HL-60 (cell line): ENCODE measurements around the gene JARID2.

Source experiments
- GABPA ChIP-seq: IDR thresholded peaks from 2 replicates; pipeline ENCODE4 v1.6.1; 2012; ENCODE audit warnings: low read depth
- POLR2AphosphoS5 ChIP-seq: IDR thresholded peaks from 2 replicates; pipeline ENCODE4 v1.6.1; 2012; ENCODE audit warnings: low read depth
- SPI1 ChIP-seq: IDR thresholded peaks from 2 replicates; pipeline ENCODE4 v1.6.1; 2012; ENCODE audit warnings: low read depth, mild to moderate bottlenecking, borderline replicate concordance
- TF ChIP-seq, protein P1 (sequence below): IDR thresholded peaks from one replicate; pipeline ENCODE4 v1.5.1; 2011; ENCODE audit warnings: low read length, control low read depth, inconsistent platforms; ENCODE audit not compliant: insufficient read depth
- TF ChIP-seq, protein P2 (sequence below): IDR thresholded peaks from 2 replicates; pipeline ENCODE4 v1.6.1; 2012; ENCODE audit warnings: low read depth; ENCODE audit not compliant: insufficient replicate concordance

DNA sequence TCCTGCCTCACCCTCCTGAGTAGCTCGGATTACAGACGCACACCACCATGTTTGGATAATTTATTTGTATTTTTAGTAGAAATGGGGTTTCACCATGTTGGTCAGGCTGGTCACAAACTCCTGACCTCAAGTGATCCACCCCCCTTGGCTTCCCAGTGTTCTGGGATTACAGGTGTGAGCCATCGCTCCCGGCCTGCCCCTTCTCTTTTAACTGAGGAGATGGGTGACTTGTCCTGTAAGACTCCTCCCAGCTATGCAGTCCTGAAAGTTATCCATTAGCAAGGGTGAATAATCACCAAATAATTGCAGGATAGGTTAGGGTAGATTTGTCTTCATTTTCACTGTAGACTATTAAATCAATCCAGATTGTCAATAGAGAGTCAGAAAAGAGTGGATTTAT, 40.5 kb upstream of the JARID2 start:
- TF ChIP-seq, protein P1, sequence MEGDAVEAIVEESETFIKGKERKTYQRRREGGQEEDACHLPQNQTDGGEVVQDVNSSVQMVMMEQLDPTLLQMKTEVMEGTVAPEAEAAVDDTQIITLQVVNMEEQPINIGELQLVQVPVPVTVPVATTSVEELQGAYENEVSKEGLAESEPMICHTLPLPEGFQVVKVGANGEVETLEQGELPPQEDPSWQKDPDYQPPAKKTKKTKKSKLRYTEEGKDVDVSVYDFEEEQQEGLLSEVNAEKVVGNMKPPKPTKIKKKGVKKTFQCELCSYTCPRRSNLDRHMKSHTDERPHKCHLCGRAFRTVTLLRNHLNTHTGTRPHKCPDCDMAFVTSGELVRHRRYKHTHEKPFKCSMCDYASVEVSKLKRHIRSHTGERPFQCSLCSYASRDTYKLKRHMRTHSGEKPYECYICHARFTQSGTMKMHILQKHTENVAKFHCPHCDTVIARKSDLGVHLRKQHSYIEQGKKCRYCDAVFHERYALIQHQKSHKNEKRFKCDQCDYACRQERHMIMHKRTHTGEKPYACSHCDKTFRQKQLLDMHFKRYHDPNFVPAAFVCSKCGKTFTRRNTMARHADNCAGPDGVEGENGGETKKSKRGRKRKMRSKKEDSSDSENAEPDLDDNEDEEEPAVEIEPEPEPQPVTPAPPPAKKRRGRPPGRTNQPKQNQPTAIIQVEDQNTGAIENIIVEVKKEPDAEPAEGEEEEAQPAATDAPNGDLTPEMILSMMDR = no peak
- TF ChIP-seq, protein P2, sequence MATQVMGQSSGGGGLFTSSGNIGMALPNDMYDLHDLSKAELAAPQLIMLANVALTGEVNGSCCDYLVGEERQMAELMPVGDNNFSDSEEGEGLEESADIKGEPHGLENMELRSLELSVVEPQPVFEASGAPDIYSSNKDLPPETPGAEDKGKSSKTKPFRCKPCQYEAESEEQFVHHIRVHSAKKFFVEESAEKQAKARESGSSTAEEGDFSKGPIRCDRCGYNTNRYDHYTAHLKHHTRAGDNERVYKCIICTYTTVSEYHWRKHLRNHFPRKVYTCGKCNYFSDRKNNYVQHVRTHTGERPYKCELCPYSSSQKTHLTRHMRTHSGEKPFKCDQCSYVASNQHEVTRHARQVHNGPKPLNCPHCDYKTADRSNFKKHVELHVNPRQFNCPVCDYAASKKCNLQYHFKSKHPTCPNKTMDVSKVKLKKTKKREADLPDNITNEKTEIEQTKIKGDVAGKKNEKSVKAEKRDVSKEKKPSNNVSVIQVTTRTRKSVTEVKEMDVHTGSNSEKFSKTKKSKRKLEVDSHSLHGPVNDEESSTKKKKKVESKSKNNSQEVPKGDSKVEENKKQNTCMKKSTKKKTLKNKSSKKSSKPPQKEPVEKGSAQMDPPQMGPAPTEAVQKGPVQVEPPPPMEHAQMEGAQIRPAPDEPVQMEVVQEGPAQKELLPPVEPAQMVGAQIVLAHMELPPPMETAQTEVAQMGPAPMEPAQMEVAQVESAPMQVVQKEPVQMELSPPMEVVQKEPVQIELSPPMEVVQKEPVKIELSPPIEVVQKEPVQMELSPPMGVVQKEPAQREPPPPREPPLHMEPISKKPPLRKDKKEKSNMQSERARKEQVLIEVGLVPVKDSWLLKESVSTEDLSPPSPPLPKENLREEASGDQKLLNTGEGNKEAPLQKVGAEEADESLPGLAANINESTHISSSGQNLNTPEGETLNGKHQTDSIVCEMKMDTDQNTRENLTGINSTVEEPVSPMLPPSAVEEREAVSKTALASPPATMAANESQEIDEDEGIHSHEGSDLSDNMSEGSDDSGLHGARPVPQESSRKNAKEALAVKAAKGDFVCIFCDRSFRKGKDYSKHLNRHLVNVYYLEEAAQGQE = no peak
- TF ChIP-seq POLR2AphosphoS5 = no peak
- no peak for TF ChIP-seq GABPA
- no peak for TF ChIP-seq SPI1
